Ascending aorta (tissue), 2 donors: ENCODE measurements around the gene TGFB1I1. TPM values are rescaled to one million over a fixed set of nuclear protein-coding genes. Genes with fewer than 3 reads are reported as not detected.

Experiments
- DNase-seq, 2 donors: peaks; one replicate each; pipeline ENCODE4 v3.0.0-alpha.2; 2019; ENCODE audit warnings: low spot score in 2 of 2
- H3K27ac ChIP-seq, 2 donors: fragments of 200-600 bp; sonication (generic); one replicate each; pipeline ENCODE4 v1.5.1; 2016 to 2017; ENCODE audit warnings: mild to moderate bottlenecking in 1 of 2
- H3K27me3 ChIP-seq: fragments of 200-600 bp; sonication (generic); one replicate; pipeline ENCODE4 v1.5.1; 2017
- H3K36me3 ChIP-seq, 2 donors: fragments of 200-600 bp; sonication (generic); one replicate each; pipeline ENCODE4 v1.5.1; 2016
- H3K4me1 ChIP-seq, 2 donors: fragments of 200-600 bp; sonication (generic); one replicate each; pipeline ENCODE4 v1.5.1; 2016 to 2017; ENCODE audit warnings: mild to moderate bottlenecking in 1 of 2
- H3K4me3 ChIP-seq, 2 donors: fragments of 200-600 bp; sonication (generic); one replicate each; pipeline ENCODE4 v1.5.1; 2016 to 2017; ENCODE audit warnings: mild to moderate bottlenecking in 1 of 2
- H3K9me3 ChIP-seq, 2 donors: fragments of 200-600 bp; sonication (generic); one replicate each; pipeline ENCODE4 v1.5.1; 2016
- intact Hi-C: fragments of 100-400 bp; cut with DNase I; formaldehyde crosslinking; loops from one replicate; pipeline ENCODE4 v1.15.1; 2023
- total RNA-seq: library from RNA; depleted of rRNA; stranded (reverse); fragments of >200 nt; gene quantifications from one replicate; pipeline ENCODE4 v1.1.0, GENCODE V29; 2016
- TF ChIP-seq, protein P1 (sequence below), 3 experiments: fragments of 200-600 bp in 2 of 3; fragments of 450-650 bp in 1 of 3; sonication (generic) in 2 of 3; IDR thresholded peaks; one replicate each; pipeline ENCODE4 v1.5.1; 2016 to 2019; ENCODE audit warnings: antibody characterized with exemption in 3 of 3, mild to moderate bottlenecking in 1 of 3, moderate library complexity in 1 of 3

Gene TGFB1I1
- total RNA-seq, 1 donor from 2014 or later = 325 TPM

DNA sequence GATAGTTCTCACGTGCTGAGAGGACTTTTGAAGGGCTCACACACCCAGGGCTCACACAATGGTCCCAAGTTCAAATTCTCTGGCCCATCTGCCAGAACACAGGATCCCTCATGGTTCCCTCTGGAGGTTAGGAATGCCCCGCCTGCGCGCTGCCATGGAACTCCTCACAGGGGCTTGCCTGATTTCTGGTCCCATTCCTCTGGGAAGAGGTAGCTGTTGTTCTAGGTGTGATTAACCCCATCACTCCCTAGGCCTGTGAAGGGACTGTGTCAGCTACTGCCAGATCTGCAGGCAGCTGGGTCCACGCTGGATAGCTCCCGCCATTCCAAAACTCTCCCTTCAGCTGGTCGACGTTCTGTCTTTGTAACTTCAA is 15.0 kb upstream of the TGFB1I1 start:
- Histone ChIP-seq H3K4me3 (peak overlapping the region in 1 of 2 donors; percentile 84), H3K36me3 (peaks cover 0 to under 1% of the 10 kb centered on the region in 2 donors), H3K27ac (peak overlapping the region in 1 of 2 donors; percentile 7), H3K9me3 (no peaks in the 10 kb centered on the region), H3K27me3 (no peaks in the 10 kb centered on the region), H3K4me1 (peaks cover 28 to 65% of the 10 kb centered on the region in 2 donors)
- TF ChIP-seq, protein P1, sequence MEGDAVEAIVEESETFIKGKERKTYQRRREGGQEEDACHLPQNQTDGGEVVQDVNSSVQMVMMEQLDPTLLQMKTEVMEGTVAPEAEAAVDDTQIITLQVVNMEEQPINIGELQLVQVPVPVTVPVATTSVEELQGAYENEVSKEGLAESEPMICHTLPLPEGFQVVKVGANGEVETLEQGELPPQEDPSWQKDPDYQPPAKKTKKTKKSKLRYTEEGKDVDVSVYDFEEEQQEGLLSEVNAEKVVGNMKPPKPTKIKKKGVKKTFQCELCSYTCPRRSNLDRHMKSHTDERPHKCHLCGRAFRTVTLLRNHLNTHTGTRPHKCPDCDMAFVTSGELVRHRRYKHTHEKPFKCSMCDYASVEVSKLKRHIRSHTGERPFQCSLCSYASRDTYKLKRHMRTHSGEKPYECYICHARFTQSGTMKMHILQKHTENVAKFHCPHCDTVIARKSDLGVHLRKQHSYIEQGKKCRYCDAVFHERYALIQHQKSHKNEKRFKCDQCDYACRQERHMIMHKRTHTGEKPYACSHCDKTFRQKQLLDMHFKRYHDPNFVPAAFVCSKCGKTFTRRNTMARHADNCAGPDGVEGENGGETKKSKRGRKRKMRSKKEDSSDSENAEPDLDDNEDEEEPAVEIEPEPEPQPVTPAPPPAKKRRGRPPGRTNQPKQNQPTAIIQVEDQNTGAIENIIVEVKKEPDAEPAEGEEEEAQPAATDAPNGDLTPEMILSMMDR (IDR thresholded peaks at IDR 0.05) = no peak
- peak in 1 of 2 donors; percentile 58 for DNase-seq
- intact Hi-C loops = loop anchor here (5.0 to 10.0 kb wide), 4 partner anchors 50 to 1652 kb away; partner anchors contain the start of genes FBRS, MAZ, RUSF1 and ZNF267

GRCh38 chr16:31458073-31458843 is 13.7 kb upstream of the TGFB1I1 start:
- Histone ChIP-seq H3K27ac (peak overlapping the region; percentile 99 to 100), H3K9me3 (no peaks in the 10 kb centered on the region), H3K4me1 (peaks cover 23 to 54% of the 10 kb centered on the region in 2 donors), H3K36me3 (peaks cover 5 to 13% of the 10 kb centered on the region in 2 donors), H3K27me3 (no peaks in the 10 kb centered on the region), H3K4me3 (peak overlapping the region; percentile 75 to 84)
- no peak for DNase-seq
- TF ChIP-seq, protein P1 (IDR thresholded peaks at IDR 0.05) = no peak
- intact Hi-C loops = loop anchor here (2.0 to 10.0 kb wide), 5 partner anchors 15 to 1653 kb away; partner anchors contain the start of genes FBRS, MAZ, RUSF1 and ZNF267

GRCh38 chr16:31458844-31459686 is 12.9 kb upstream of the TGFB1I1 start, which contains the start of gene ARMC5:
Gene ARMC5 (plus strand): TSS chr16:31459501. CDS start chr16:31459525, 24 bp downstream.
- peaks cover 13 to 19% of the 10 kb centered on the region in 2 donors for H3K36me3 ChIP-seq
- intact Hi-C loops = loop anchor here (1.0 to 10.0 kb wide), 8 partner anchors 16 to 1654 kb away; partner anchors contain the start of genes FBRS, KAT8, MAZ and RUSF1
- H3K4me1 ChIP-seq = peaks cover 20 to 47% of the 10 kb centered on the region in 2 donors
- H3K4me3 ChIP-seq = peak within 1 kb of the TSS; percentile 75 to 84
- H3K9me3 ChIP-seq = no peaks in the 10 kb centered on the region
- peak within 1 kb of the TSS; percentile 99 to 100 for H3K27ac ChIP-seq
- TF ChIP-seq, protein P1 (IDR thresholded peaks at IDR 0.05) = peak; percentile 55 to 67 (median 64)
- DNase-seq = peak; percentile 86 to 98
- H3K27me3 ChIP-seq = no peaks in the 10 kb centered on the region

DNA sequence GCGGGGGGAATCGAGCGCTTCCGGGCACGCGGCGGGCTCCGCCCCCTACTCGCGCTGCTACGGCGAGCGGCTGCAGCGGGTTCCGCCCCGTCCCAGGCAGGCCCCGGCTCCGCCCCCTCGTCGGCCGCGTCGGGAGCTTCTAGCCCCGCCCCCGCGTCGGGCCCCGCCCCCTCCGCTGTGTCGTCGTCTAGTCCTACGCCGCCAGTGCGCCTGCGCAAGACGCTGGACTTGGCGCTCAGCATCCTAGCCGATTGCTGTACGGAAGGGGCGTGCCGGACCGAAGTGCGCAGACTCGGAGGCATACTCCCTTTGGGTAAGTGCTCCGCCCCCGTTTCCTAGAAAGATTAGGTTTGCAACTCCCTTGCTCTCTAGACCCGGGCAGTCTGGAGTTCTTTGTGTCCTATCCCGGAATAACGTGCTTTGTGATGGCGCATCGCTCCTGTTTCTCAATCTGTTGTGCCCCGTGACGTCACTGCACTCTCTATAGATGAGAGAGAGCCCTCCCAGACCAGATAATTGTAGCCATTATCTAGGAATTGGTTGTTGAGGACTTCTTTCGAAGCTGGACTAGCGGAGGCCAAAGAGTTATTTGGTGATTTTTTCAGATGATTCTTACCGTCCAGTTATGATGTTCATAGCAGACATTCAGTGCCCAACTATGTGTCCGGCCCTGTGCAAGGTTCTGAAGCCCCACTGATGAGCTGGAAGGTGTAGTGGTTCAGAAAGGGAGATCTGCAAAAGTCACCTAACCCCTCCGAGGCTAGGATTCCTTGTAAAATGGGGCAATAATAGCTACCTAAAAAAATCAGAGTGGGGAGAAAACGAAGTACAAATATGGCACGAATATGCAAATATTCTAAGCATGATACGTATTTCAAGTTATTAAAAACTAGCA is 12.0 kb upstream of the TGFB1I1 start:
- Histone ChIP-seq H3K27me3 (no peaks in the 10 kb centered on the region), H3K27ac (peak overlapping the region; percentile 99 to 100), H3K4me3 (peak overlapping the region; percentile 75 to 84), H3K36me3 (peaks cover 19 to 28% of the 10 kb centered on the region in 2 donors), H3K4me1 (peaks cover 20 to 41% of the 10 kb centered on the region in 2 donors), H3K9me3 (no peaks in the 10 kb centered on the region)
- DNase-seq = peak; percentile 99 to 100
- intact Hi-C loops = loop anchor here (1.0 to 10.0 kb wide), 9 partner anchors 11 to 1655 kb away; partner anchors contain the start of genes FBRS, KAT8, MAZ and RUSF1
- TF ChIP-seq, protein P1 (IDR thresholded peaks at IDR 0.05) = no peak
